Measurements from ENCODE around the gene SLMAP. TPM values are rescaled to one million over a fixed set of nuclear protein-coding genes. Genes with fewer than 3 reads are reported as not detected.
"Not testable (repeated sequence)": the region's sequence is repeated elsewhere in the genome, so short reads cannot be mapped to it uniquely, and the experiment has no call there.

SLMAP gene
- total RNA-seq, 1 donor from 2014 or later = 130 TPM

- DNase-seq (ENCODE audit: low read depth) = no peak
Observed at GRCh38 chr3:57792198-57792597, 36.1 kb downstream of the SLMAP start.

GRCh38 chr3:57793737-57794187 is 37.7 kb downstream of the SLMAP start:
- DNase-seq (ENCODE audit: low read depth) = peak; percentile 35

GRCh38 chr3:57794501-57794900 is 38.4 kb downstream of the SLMAP start:
- DNase-seq (ENCODE audit: low read depth) = no peak

GRCh38 chr3:57794951-57795350 is 38.8 kb downstream of the SLMAP start:
- no peak for DNase-seq (ENCODE audit: low read depth)

- DNase-seq (ENCODE audit: low read depth) = peak; percentile 38
Observed at GRCh38 chr3:57796261-57796660, 40.2 kb downstream of the SLMAP start.

GRCh38 chr3:57797701-57798487 is 41.8 kb downstream of the SLMAP start:
- no peak for DNase-seq (ENCODE audit: low read depth)

GRCh38 chr3:57803647-57804081 is 47.6 kb downstream of the SLMAP start:
- peak; percentile 99 for DNase-seq (ENCODE audit: low read depth)

GRCh38 chr3:57805266-57805665 is 49.2 kb downstream of the SLMAP start:
- no peak for DNase-seq (ENCODE audit: low read depth)

- DNase-seq (ENCODE audit: low read depth) = peak; percentile 95
Observed at GRCh38 chr3:57805674-57806073, 49.6 kb downstream of the SLMAP start.

- DNase-seq (ENCODE audit: low read depth) = not testable (repeated sequence)
Observed at GRCh38 chr3:57806195-57806594, 50.1 kb downstream of the SLMAP start.

GRCh38 chr3:57808961-57809608 is 53.0 kb downstream of the SLMAP start:
- no peak for DNase-seq (ENCODE audit: low read depth)

- no peak for DNase-seq (ENCODE audit: low read depth)
Observed at GRCh38 chr3:57809609-57809968, 53.5 kb downstream of the SLMAP start.

- DNase-seq (ENCODE audit: low read depth) = no peak
Observed at GRCh38 chr3:57810048-57810447, 53.9 kb downstream of the SLMAP start.

GRCh38 chr3:57810471-57811137 is 54.5 kb downstream of the SLMAP start:
- no peak for DNase-seq (ENCODE audit: low read depth)

GRCh38 chr3:57815036-57815435 is 58.9 kb downstream of the SLMAP start:
- DNase-seq (ENCODE audit: low read depth) = no peak

- no peak for DNase-seq (ENCODE audit: low read depth)
Observed at GRCh38 chr3:57816471-57817095, 60.5 kb downstream of the SLMAP start.

GRCh38 chr3:57818772-57819171 is 62.7 kb downstream of the SLMAP start:
- no peak for DNase-seq (ENCODE audit: low read depth)

GRCh38 chr3:57820479-57820878 is 64.4 kb downstream of the SLMAP start:
- no peak for DNase-seq (ENCODE audit: low read depth)

- DNase-seq (ENCODE audit: low read depth) = no peak
Observed at GRCh38 chr3:57821765-57822164, 65.7 kb downstream of the SLMAP start.

GRCh38 chr3:57822686-57823085 is 66.6 kb downstream of the SLMAP start:
- no peak for DNase-seq (ENCODE audit: low read depth)

- DNase-seq (ENCODE audit: low read depth) = no peak
Observed at GRCh38 chr3:57825116-57825515, 69.0 kb downstream of the SLMAP start.

GRCh38 chr3:57826245-57826951 is 70.3 kb downstream of the SLMAP start:
- no peak for DNase-seq (ENCODE audit: low read depth)
